Choroid plexus epithelial cell (primary cell): ENCODE measurements around the gene PARP9.
"Not testable (repeated sequence)": the region's sequence is repeated elsewhere in the genome, so short reads cannot be mapped to it uniquely, and the experiment has no call there.

ENCODE experiments used
- DNase-seq: peaks from one replicate; pipeline ENCODE4 v3.0.0-alpha.2; 2010; ENCODE audit warnings: low read depth
- H3K4me3 ChIP-seq: 2 replicates; pipeline ENCODE4 v1.5.1; 2011; ENCODE audit warnings: low read depth, mild to moderate bottlenecking, control low read depth, low read length, moderate library complexity
- CTCF ChIP-seq: conservative IDR thresholded peaks from 2 replicates; pipeline ENCODE4 v1.5.1; 2011; ENCODE audit warnings: low read depth, mild to moderate bottlenecking, control low read depth, inconsistent platforms, low read length, moderate library complexity

Gene PARP9

GRCh38 chr3:122506450-122506849, 57.6 kb downstream of the PARP9 start:
- H3K4me3 ChIP-seq = no peak overlapping the region
- no peak for DNase-seq
- TF ChIP-seq CTCF = no peak

GRCh38 chr3:122505676-122506075, 58.4 kb downstream of the PARP9 start:
- TF ChIP-seq CTCF = no peak
- no peak overlapping the region for H3K4me3 ChIP-seq
- no peak for DNase-seq

- DNase-seq = no peak
- no peak overlapping the region for H3K4me3 ChIP-seq
- no peak for TF ChIP-seq CTCF
Observed at GRCh38 chr3:122502941-122503340, 61.2 kb downstream of the PARP9 start.

GRCh38 chr3:122502139-122502538, 62.0 kb downstream of the PARP9 start:
- no peak for TF ChIP-seq CTCF
- no peak for DNase-seq
- no peak overlapping the region for H3K4me3 ChIP-seq

GRCh38 chr3:122500964-122501363, 63.1 kb downstream of the PARP9 start:
- not testable (repeated sequence) for DNase-seq, H3K4me3 ChIP-seq

GRCh38 chr3:122498152-122498551, 65.9 kb downstream of the PARP9 start:
- DNase-seq = no peak
- no peak for TF ChIP-seq CTCF
- no peak overlapping the region for H3K4me3 ChIP-seq

- H3K4me3 ChIP-seq = no peak overlapping the region
- TF ChIP-seq CTCF = no peak
- DNase-seq = peak; percentile 88
Observed at GRCh38 chr3:122497425-122497824, 66.7 kb downstream of the PARP9 start.

GRCh38 chr3:122496508-122496907, 67.6 kb downstream of the PARP9 start:
- TF ChIP-seq CTCF = no peak

More at GRCh38 chr3:122496508-122496907, 67.6 kb downstream of the PARP9 start:
- DNase-seq = no peak
- H3K4me3 ChIP-seq = no peak overlapping the region
